Stimulated activated CD4-positive, alpha-beta T cell treated with anti-CD3 and anti-CD28 coated beads, Interleukin-1b, Interleukin-23, amount 100 ng/mL, for 24 hours (primary cell): ENCODE measurements around the gene OR56B4.
"Not testable (repeated sequence)": the region's sequence is repeated elsewhere in the genome, so short reads cannot be mapped to it uniquely, and the experiment has no call there.

Experiments used
- DNase-seq, 4 experiments: peaks; one replicate each; pipeline ENCODE4 v3.0.0-alpha.2; 2020; ENCODE audit warnings: low read depth in 4 of 4, low spot score in 1 of 4

Gene OR56B4

DNA sequence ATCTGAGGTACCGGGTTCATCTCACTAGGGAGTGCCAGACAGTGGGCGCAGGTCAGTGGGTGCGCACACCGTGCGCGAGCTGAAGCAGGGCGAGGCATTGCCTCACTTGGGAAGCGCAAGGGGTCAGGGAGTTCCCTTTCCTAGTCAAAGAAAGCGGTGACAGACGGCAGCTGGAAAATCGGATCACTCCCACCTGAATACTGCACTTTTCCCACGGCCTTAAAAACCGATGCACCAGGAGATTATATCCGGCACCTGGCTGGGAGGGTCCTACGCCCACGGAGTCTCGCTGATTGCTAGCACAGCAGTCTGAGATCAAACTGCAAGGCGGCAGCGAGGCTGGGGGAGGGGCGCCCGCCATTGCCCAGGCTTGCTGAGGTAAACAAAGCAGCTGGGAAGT, 36.3 kb downstream of the OR56B4 start:
- not testable (repeated sequence) for DNase-seq

DNA sequence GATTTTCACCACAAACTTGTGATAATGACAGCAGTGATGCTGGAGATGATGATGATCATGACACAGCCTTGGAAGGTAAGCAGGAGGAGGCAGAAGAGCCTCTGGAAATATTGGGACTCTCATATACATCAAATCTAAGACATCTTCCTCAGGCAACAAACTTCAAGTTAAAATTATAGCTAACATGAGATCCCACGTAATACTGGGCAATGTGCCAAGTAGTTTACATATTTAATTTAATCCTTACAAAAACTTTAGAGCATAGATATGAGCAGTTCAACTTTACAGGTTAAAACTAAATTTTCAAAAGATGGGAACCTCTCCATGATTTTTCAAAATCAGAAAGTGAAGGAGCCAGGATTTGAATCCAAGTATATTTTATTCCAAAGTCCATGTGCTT, 43.6 kb downstream of the OR56B4 start:
- DNase-seq: no peak

- DNase-seq: no peak
These were observed 44.6 kb downstream of the OR56B4 start for GRCh38 chr11:6152126-6152525.

DNA sequence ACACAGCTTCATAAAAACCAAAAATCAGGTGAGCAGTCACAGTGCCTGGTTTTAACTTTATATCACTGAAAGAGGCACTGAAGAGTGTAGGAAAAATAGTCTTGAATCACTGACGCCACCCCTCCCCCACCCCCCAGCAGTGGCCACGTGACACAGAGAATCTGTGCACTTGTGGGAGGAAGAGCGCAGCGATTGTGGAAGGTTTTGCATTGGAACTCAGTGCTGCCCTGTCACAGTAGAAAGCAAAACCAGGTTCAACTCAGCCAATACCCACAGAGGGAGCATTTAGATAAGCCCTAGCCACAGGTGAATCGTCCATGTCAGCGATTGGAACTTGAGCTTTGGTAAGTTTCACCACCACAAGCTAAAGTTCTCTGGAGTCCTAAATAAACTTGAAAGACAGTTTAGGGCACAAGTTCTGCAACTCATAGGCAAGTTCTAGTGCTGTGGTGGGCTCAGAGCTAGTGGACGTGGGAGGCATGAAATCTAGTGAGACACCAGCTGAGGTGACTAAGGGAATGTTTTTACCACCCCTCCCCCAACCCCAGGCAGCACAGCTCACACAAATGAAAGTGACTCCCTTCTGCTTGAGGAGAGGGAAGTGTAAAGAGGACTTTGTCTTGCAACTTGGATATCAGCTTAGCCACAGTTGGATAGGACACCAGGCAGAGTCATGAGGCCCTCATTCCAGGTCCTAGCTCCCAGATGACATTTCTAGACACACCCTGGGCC, 49.3 kb downstream of the OR56B4 start:
- no peak for DNase-seq
